MCF 10A (cell line): ENCODE data around the gene SCAPER. TPM values are rescaled to one million over a fixed set of nuclear protein-coding genes. Genes with fewer than 3 reads are reported as not detected.
"Not testable (repeated sequence)": the region's sequence is repeated elsewhere in the genome, so short reads cannot be mapped to it uniquely, and the experiment has no call there.

Source experiments
- BruUV-seq: library from RNA; stranded (reverse); fragments of 400-500 nt; replicated peaks from 2 replicates; lab custom pipeline; 2021; lab: Mats Ljungman, UMichigan
- CTCF ChIA-PET: fragments of 300-600 bp; sonication (Branson Sonifier 250); formaldehyde crosslinking; extraction: SDS; loops from one replicate; lab custom pipeline; 2021; ENCODE audit warnings: antibody characterized with exemption, inconsistent platforms; lab: Yijun Ruan, JAX
- POLR2A ChIA-PET: fragments of 300-600, 350-650 bp; sonication (Branson Sonifier 250); formaldehyde crosslinking; extraction: SDS; loops from one replicate; lab custom pipeline; 2020; ENCODE audit warnings: antibody characterized with exemption, inconsistent platforms; lab: Yijun Ruan, JAX
- DNase-seq: peaks from one replicate; pipeline ENCODE4 v3.0.0-alpha.2; 2018; ENCODE audit not compliant: unreplicated experiment
- H3K27ac Mint-ChIP-seq: one replicate; pipeline ENCODE4 v1.8.0; 2022; ENCODE audit warnings: mild to moderate bottlenecking, low read depth, mixed read lengths; ENCODE audit not compliant: unreplicated experiment
- H3K27me3 Mint-ChIP-seq: one replicate; pipeline ENCODE4 v1.8.0; 2022; ENCODE audit warnings: mixed read lengths; ENCODE audit not compliant: insufficient read depth, unreplicated experiment
- H3K36me3 Mint-ChIP-seq: one replicate; pipeline ENCODE4 v1.8.0; 2022; ENCODE audit warnings: mild to moderate bottlenecking, moderate library complexity, mixed read lengths; ENCODE audit not compliant: insufficient read depth, unreplicated experiment
- H3K4me1 Mint-ChIP-seq: one replicate; pipeline ENCODE4 v1.8.0; 2022; ENCODE audit warnings: mixed read lengths; ENCODE audit not compliant: insufficient read depth, unreplicated experiment
- H3K4me3 Mint-ChIP-seq: one replicate; pipeline ENCODE4 v1.8.0; 2022; ENCODE audit warnings: mild to moderate bottlenecking, moderate library complexity, mixed read lengths; ENCODE audit not compliant: unreplicated experiment
- H3K9me3 Mint-ChIP-seq: one replicate; pipeline ENCODE4 v1.8.0; 2022; ENCODE audit warnings: mixed read lengths; ENCODE audit not compliant: unreplicated experiment
- CTCF ChIP-seq: fragments of 200-600 bp; IDR thresholded peaks from one replicate; pipeline ENCODE4 v1.8.0; 2022; ENCODE audit warnings: antibody characterized with exemption, mild to moderate bottlenecking; ENCODE audit not compliant: unreplicated experiment
- intact Hi-C: fragments of 100-400 bp; cut with micrococcal nuclease; formaldehyde crosslinking; loops from 2 replicates; pipeline ENCODE4 v1.14.1; 2022
- total RNA-seq: library from RNA; stranded (reverse); gene quantifications from 2 replicates; pipeline ENCODE4 v1.2.3, GENCODE V29; 2022

SCAPER gene
- total RNA-seq, 1 experiment from 2014 or later = 9.5 TPM

- Mint-ChIP-seq H3K36me3 (no peaks in the 10 kb centered on the region), H3K27ac (no peak overlapping the region), H3K9me3 (peaks cover 7% of the 10 kb centered on the region), H3K4me1 (peaks cover 7% of the 10 kb centered on the region), H3K4me3 (no peak overlapping the region), H3K27me3 (no peaks in the 10 kb centered on the region)
- BruUV-seq = no TSS peak
- CTCF ChIA-PET = interaction anchor here (0.6 to 1.4 kb wide), 2 partner anchors 40 to 685 kb away, joined by 3 read pairs; no protein-coding TSS in a partner anchor
- DNase-seq = no peak
- TF ChIP-seq CTCF = no peak
- POLR2A ChIA-PET = no interaction called here
- intact Hi-C loops = loop anchor here (10.0 kb wide), 1 partner anchor 123 kb away; no protein-coding TSS in a partner anchor
Measured at GRCh38 chr15:76901965-76902364, 3.2 kb downstream of the SCAPER start.

- CTCF ChIA-PET, POLR2A ChIA-PET, DNase-seq: not testable (repeated sequence)
Measured at GRCh38 chr15:76899931-76900310, 5.2 kb downstream of the SCAPER start.

GRCh38 chr15:76899176-76899930, 5.8 kb downstream of the SCAPER start:
- H3K4me3 Mint-ChIP-seq, H3K27ac Mint-ChIP-seq, H3K27me3 Mint-ChIP-seq, intact Hi-C loops, DNase-seq, H3K9me3 Mint-ChIP-seq, BruUV-seq, H3K4me1 Mint-ChIP-seq, H3K36me3 Mint-ChIP-seq: not testable (repeated sequence)
- ChIA-PET POLR2A (interaction anchor here (0.8 kb wide), 1 partner anchor 240 kb away, joined by 3 read pairs; no protein-coding TSS in a partner anchor), CTCF (interaction anchor here (0.5 to 0.6 kb wide), 2 partner anchors 40 to 693 kb away, joined by 3 read pairs; no protein-coding TSS in a partner anchor)

More at GRCh38 chr15:76899931-76900310, 5.2 kb downstream of the SCAPER start:
- H3K4me3 Mint-ChIP-seq, H3K9me3 Mint-ChIP-seq, H3K36me3 Mint-ChIP-seq, H3K27me3 Mint-ChIP-seq, BruUV-seq, H3K27ac Mint-ChIP-seq, H3K4me1 Mint-ChIP-seq: not testable (repeated sequence)
- intact Hi-C loops = loop anchor here (10.0 kb wide), 1 partner anchor 125 kb away; no protein-coding TSS in a partner anchor

GRCh38 chr15:76898102-76898501, 7.0 kb downstream of the SCAPER start:
- no peak for DNase-seq
- H3K9me3 Mint-ChIP-seq = peaks cover 7% of the 10 kb centered on the region
- no peak overlapping the region for H3K4me3 Mint-ChIP-seq

More at GRCh38 chr15:76898102-76898501, 7.0 kb downstream of the SCAPER start:
- H3K27me3 Mint-ChIP-seq = no peaks in the 10 kb centered on the region
- no peaks in the 10 kb centered on the region for H3K4me1 Mint-ChIP-seq
- H3K36me3 Mint-ChIP-seq = peaks cover 9% of the 10 kb centered on the region
- BruUV-seq = no TSS peak
- no peak overlapping the region for H3K27ac Mint-ChIP-seq
- no peak for TF ChIP-seq CTCF
- POLR2A ChIA-PET = no interaction called here
- CTCF ChIA-PET = no interaction called here
- intact Hi-C loops = no loop called here
